Measurements from ENCODE around the gene RAB3D.
"Not testable (repeated sequence)": the region's sequence is repeated elsewhere in the genome, so short reads cannot be mapped to it uniquely, and the experiment has no call there.

Gene RAB3D

DNA sequence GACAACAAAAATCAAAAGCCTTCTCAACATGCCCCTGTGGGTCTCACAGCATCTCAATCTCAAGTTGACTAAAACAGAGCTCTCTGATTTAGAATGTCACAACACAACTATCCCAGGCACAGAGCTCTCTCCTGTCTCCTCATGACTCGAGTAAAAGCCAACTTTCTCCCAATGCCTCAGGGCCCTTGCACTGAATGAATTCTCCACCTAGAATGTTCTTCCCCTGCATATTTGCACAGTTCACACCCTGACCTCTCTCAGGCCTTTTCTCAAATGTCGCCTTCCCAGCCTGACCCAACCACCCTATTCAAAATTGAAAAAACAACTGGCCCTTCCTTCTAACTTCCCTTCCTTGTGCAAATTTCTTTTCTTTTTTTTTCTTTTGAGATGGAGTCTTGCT, 31.3 kb upstream of the RAB3D start:
- FAIRE-seq (no peak), DNase-seq (ENCODE audit: extremely low spot score, insufficient read length, low read depth) (no peak)

DNA sequence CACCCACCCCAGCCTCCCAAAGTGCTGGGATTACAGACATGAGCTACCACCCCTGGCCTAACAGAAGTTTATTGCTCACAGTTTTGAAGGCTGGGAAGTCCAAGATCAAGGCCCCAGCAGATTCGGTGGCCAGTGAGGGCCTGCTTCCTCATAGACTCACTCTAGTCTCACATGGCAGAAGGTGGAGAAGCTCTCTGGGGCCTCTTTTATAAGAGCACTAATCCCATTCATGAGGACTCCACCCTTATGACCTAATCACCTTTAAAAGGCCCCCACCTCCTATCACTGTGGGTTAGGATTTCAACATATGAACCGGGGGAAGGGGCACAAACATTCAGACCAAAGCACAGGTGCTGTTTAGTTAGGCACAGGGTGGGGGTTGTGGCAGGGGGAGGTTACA, 28.1 kb upstream of the RAB3D start:
- no peak for DNase-seq (ENCODE audit: extremely low spot score, insufficient read length, low read depth)
- FAIRE-seq, result no peak

DNA sequence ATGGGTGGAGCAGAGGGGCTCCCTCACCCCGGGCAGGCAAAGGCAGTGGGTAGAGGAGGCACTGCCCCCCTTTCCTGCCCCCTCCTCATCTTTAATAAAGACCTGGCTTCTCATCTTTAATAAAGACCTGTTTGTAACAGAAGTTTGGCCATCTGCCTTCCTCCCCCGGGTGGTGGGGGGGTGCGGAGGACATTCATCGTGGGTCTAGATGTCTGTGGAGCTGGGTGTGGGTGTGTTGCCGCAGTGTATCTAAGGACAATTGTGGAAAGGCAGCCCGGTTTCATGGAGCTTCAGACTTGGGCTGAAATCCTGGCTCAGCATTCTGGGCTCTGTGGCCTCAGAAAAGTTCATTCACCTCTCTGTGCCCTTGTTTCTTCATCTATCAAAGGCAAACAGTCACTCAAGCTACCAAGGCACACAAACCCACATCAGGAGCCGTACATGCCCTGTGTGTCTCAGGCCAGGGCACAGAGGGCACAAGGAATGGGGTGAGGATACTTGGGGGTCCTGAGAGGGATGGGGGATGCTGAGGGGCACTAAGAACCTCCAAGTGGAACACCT, 26.2 kb upstream of the RAB3D start:
- DNase-seq (ENCODE audit: extremely low spot score, insufficient read length, low read depth), result no peak

DNA sequence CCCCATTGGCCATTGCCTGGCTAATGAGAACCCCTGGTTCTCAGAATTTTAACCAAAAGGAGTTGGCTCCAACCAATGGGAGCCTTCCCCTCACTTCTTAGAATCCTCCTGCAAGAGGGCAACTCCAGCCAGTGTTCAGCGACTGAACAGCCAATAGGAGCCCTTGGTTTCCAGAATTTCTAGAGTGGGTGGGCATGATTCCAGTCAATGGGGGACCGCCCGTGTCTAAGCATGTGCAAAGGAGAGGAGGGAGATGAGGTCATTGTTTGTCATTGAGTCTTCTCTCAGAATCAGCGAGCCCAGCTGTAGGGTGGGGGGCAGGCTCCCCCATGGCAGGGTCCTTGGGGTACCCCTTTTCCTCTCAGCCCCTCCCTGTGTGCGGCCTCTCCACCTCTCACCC, 25.5 kb upstream of the RAB3D start:
- no peak for FAIRE-seq
- DNase-seq (ENCODE audit: extremely low spot score, insufficient read length, low read depth), result no peak

More for the DNA sequence above, 26.2 kb upstream of the RAB3D start:
- no peak for FAIRE-seq

DNA sequence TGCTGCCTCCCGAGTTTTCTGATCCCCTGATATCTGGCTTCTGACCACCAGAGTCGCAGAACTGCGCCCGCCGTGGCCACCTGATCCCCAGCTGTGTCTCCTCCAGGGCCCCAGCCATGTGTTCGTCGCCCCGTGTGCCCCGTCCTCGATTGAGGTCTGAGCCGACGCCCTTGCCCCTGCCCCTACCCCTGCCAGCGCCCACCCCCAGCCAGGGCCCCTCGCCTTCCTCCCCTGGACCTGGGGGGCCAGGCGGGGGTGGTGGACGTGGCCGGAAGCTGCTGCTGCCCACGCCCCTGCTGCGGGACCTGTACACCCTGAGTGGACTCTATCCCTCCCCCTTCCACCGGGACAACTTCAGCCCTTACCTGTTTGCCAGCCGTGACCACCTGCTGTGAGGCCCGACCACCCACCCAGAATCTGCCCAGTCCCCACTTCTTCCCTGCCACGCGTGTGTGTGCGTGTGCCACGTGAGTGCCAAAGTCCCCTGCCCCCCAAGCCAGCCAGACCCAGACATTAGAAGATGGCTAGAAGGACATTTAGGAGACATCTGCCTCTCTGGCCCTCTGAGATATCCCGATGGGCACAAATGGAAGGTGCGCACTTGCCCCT, 24.9 kb upstream of the RAB3D start:
- FAIRE-seq, result no peak
- no peak for DNase-seq (ENCODE audit: extremely low spot score, insufficient read length, low read depth)

DNA sequence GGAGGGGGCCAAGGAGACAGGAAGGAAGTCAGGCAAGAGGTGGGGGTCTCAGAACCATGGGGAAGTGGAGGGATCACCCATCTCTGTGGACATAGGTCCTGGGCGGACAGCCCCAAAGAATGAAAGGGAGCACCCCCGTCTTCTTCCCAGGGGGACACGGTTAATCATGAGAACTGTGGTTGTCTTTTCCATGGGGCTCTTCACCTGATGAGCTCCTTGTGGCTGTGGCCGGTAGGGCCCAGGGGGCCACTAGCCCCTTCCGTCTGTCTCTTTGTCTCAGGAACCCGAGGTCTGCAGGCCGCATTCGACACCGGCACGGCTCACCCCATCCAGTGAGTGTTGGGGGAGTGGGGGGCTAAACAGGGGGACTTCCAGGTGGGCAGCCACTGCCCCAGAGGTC, 24.4 kb upstream of the RAB3D start:
- DNase-seq (ENCODE audit: extremely low spot score, insufficient read length, low read depth), result no peak
- no peak for FAIRE-seq

DNA sequence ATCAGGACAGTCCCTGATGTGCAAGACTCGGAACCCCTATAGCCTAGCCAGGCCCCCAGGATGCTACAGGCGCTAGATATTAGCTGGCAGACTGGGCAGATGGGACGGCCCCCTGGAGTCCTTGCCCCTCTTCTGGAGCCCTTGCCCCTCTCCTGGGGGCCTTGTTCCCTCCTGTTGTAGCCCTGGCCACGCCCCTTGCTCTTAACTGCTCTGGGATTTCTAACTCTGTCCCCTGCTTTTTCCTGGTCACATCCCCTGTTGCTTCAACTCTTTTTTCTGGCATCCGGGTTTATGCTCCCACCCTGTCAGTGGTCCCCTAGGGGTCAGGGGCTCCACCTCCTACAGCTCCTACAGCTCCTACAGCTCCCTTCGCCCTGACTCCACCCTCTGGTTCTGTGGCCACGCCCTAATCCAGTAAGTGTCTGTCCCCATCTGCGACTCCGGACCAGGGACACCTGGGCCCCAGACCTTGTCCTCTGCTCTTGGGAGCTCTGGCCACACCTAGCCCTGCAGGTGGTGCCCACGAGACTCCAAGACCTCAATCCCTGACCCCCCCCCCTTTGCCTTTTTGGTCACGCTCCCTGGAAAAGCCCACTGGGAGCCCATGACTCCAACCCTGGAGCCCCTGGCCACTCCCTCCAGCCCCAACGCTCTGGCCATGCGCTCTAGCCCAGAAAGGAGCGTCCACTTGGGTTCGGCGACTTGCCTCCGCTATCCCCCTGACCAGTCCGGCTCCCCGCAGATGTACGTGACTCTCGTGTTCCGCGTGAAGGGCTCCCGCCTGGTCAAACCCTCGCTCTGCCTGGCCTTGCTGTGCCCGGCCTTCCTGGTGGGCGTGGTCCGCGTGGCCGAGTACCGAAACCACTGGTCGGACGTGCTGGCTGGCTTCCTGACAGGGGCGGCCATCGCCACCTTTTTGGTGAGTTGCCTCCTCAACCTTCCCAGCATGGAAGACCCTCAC, 22.6 kb upstream of the RAB3D start:
- FAIRE-seq, result no peak

DNA sequence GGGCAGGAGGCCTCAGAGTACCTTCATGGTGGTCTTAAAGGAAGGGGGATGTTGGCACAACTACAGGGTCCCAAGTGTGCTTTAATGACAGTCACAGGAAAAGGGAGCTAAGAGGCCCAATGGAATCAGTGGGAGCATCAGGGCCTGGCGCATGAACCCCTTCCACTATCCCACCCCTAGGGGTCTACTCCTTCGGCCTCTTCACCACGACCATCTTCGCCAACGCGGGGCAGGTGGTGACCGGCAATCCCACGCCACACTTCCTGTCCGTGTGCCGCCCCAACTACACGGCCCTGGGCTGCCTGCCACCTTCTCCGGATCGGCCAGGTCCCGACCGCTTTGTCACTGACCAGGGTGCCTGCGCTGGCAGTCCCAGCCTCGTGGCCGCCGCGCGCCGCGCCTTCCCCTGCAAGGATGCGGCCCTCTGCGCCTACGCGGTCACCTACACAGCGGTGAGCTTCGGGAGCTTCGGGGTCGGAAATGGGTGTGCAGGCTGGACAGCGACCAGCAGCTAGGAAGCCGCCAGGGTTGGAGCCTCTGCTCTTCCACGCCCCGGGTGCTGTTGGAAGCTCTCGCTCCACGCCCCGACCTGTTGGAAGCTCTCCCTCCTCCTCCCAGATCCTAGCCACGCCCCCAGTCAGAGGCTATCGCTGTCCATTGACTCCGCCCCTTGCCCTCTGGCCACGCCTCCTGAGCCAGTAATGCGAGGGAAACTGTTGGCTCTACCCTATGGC, 21.7 kb upstream of the RAB3D start:
- DNase-seq (ENCODE audit: extremely low spot score, insufficient read length, low read depth) (no peak), FAIRE-seq (no peak)

More for the DNA sequence above, 22.6 kb upstream of the RAB3D start:
- no peak for DNase-seq (ENCODE audit: extremely low spot score, insufficient read length, low read depth)

DNA sequence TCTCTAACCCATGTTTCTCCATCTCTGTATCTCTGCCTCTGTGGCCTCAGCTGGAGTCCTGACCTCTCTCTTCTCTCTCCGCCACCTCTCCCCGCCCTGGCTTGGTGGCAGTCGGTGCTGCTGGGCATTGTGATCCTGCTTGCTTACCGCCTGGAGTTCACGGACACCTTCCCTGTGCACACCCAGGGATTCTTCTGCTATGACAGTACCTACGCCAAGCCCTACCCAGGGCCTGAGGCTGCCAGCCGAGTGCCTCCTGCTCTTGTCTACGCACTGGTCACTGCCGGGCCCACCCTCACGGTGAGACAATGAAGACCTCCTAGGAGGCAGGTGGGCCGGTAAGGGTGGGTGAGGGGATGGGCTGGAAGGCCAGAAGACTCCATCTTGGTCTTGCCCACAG, 20.0 kb upstream of the RAB3D start:
- FAIRE-seq (no peak), DNase-seq (ENCODE audit: extremely low spot score, insufficient read length, low read depth) (no peak)

DNA sequence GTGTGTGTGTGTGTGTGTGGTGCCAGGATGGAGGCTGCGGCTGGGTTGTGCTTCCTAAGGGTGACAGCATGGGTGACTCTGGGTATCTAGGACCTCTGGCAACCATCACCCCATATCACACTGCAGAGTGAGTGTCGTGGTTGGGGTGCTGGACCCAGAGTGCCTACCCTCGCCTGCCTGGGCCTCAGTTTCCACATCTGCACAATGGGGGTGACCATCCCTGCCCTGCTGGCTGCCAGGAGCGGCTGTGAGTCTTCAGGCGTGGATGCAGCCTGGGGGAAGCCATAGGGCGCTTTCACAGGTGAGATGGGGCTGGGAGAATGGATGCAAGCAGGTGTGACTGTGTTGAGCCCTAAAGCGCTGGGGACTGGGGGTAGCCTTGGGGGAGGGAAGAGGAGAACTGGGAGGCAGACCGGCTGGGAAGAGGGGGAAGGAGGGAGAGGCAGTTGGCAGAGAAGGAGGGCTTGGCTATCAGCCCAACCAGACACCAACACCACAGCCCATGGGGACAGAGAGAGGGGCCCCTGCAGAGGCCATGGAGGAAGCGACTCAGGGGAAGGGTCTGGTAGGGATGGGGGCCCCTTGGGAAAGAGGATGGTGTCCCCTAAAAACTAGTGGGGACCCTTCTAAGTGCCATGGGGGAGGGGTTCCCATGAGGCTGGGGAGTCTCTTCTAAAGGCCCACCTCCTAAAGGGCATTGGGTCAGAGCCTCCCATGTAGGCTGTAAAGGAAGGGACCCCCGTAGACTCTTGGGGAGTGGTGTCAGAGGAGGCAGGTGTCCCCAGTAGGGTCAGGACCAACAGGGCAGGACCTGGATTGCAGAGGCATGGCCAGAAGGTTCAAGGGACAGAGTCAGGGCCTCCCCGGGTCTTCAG, 17.5 kb upstream of the RAB3D start:
- DNase-seq (ENCODE audit: extremely low spot score, insufficient read length, low read depth), result no peak

DNA sequence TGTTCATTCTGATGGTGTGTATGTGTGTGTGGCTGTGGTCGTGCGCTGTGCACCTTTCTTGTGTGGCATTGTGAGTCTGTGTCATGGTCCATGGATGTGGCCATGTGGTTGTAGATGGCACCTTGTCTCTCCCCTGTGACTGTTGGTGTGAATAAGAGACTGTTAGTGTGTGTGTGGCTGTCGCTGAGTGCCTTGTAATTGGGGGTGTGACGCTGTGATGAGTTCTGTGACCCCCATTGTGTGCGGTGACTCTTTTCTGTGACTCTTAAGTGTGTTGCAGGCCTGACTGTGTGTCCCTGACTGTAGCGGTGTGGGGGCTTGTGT, 16.6 kb upstream of the RAB3D start:
- no peak for DNase-seq (ENCODE audit: extremely low spot score, insufficient read length, low read depth)
- FAIRE-seq, result no peak

More for the DNA sequence above, 17.5 kb upstream of the RAB3D start:
- FAIRE-seq, result no peak

DNA sequence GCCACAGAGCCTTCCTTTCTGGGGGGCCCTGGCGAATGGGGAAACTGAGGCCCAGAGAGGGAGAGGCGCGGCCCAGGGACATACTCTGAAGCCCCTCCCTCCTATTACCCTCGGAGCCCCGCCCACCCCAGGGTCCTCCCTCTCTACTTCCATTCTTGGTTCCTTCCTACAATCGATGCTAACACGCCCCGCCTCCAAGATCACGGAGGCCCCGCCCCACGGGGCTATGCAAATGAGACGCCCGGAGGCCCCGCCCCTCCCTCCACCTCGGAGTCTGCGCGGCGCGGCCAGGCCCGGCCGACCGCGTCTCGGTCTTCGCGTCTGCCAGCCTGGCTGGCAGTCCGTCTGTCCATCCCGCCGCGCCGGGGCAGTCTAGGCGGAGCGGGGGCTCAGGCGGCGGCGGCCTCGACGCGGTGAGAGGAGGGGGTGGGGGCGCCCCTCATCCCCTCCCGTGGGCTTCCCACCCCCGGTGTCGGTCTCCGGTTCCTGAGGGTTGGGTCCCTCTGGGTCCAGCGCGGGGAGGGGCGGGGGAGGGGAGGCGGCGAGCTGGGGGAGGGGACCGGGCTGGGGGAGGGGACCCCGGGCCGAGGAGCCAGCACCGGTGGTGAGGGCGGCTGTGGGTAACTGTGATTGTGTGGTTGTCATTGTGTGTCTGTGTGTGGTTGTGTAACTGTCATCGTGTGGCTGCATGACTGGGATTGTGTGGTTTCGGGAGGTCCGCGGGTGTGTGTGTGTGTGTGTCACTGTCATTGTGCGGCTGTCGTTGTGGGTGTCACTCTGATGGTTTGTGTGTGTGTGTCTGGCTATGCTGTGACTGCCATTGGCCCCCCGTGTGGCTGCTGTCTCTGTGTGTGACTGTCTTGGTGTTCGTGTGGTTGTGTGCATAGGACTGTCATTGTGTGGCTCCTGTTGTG, 16.0 kb upstream of the RAB3D start, which contains the start of gene PLPPR2:
PLPPR2 (plus strand) TSS at position 273 of the 914 bp plus-strand sequence. CDS start 2,242 bp downstream, outside the sequence.
- DNase-seq (ENCODE audit: extremely low spot score, insufficient read length, low read depth) (peak; percentile 80), FAIRE-seq (peak; percentile 66)

DNA sequence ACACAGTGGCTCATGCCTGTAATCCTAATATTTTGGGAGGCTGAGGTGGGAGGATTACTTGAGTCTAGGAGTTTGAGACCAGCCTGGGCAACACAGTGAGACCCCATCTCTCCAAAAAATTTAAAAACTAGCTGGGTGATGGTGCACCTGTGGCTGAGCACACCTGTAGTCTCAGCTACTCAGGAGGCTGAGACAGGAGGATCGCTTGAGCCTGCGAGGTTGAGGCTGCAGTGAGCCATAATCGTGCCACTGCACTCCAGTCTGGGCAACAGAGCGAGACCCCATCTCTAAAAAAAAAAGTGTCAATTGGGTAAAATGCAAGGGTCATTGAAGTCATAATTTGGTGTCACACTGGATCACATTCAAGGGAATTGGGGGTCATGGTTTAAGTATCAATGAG, 14.6 kb upstream of the RAB3D start:
- FAIRE-seq; DNase-seq (ENCODE audit: extremely low spot score, insufficient read length, low read depth): not testable (repeated sequence)

DNA sequence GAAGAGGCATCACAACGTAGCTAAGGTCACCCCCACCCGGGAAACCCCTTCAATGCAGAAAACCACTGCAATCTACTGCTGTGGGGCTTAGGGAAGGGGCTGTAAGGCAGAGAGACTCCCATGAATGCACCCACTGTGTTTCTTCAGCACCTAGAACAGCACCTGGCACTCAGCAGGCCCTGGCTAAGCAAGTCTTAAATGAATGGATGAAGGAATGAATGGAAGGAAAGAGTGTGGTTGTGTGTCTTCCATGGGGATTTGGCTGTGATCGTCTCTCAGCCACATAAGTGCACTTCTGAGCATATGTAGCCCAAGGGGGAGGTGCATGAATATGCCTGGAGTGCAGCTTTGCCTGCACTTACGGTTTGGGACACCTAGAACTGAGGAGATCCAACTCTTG, 9.7 kb upstream of the RAB3D start:
- no peak for FAIRE-seq
- DNase-seq (ENCODE audit: extremely low spot score, insufficient read length, low read depth), result no peak

DNA sequence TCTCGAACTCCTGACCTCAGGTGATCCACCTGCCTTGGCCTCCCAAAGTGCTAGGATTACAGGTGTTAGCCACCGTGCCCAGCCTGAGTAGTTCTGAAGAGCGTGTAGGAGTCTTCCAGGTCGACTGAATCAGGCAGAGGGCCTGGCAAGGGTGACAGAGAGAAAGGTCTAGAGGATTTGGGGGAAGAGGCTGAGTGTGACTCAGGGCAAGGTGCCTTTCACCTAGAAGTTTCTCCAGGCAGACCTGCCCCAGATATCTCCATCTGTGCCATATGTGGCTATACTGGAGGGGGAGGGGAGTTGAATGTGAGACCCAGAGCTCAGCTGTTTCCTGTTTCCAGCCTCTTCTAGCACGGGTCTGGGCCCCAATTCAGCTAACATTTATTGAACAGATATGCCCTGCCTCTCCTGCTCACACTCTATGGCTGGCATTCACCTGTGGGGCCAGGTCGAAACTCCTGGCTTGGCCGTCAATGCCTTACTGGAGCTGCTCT, 8.1 kb upstream of the RAB3D start:
- DNase-seq (ENCODE audit: extremely low spot score, insufficient read length, low read depth), result no peak
- FAIRE-seq, result no peak

DNA sequence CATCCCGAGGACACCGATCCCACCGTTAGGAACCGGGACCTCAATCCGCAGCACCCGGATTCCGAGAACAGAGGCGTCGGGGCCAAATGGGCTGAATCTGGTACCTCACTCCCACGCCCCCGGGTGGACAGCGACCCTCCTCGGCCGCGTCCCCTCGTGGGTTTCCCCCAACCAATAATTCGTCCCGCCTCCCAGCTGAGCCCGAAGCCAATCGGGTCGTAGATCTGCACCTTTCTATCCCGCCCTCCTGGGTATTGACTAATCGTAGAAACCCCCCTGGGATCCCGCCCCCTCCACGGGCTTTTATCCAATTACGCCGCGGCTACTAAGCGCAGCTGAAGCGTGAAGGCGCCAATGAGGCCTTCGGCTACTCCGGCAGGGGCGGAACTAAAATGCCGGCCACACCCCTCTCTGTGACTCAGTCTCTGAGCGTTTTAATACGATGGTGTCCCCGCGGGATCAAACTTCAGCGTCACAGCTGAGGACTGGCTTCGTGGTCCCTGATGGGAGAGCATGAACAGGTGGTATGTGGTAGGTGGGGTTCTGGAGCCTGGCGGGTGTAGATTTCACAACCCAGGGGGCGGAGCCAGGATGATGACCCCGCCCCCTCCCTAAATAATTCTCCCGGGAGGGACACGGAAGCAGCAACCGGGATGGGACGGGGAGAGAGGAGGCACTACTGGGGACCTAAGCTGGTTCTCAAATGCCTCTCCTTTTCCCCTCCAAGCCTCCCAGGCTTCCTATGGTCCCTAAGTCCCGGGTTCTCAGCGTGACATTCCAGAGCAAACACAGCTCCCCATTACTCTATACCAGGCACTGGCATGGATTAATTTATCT, 6.9 kb upstream of the RAB3D start, which contains the start of the genes CCDC159 and TMEM205:
CCDC159 (plus strand) TSS at position 416 of the 837 bp plus-strand sequence; CDS start at position 504, 88 bp downstream.
TMEM205 (minus strand) TSS at position 165 of the 837 bp plus-strand sequence. CDS start 649 bp downstream, outside the sequence.
- DNase-seq (ENCODE audit: extremely low spot score, insufficient read length, low read depth) (peak; percentile 94), FAIRE-seq (peak; percentile 99)

DNA sequence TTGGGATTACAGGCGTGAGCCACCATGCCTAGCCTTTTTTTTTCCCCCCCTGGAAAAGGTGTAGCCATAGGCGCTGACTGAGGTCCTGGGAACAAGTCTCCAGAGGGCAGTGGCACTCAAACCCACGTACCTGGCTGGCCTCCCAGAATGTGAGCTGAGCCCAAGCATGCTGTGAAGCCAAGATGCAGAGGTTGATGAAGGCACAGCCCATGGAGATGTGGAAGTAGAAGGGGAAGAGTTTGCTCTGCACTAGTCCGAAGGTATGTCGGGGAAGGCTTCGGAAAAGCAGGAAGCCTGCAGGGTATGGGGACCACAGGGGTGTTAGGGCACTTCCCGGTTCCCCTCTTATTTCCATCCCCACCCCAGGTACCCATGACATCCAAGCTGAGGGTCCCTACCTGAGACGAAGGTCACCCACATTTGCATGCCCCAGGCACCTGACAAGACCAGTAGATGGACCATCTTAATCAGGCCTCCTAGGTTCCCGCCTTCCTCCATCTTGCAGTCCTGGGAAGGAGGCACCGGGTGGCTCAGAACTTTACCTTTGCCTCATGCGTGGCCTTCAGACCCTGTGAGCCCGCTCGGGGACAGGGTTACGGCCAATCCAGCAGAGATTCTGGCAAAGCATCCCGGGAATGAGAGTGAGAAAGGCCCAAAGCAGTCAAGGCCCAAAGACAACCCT, 5.8 kb upstream of the RAB3D start:
- no peak for DNase-seq (ENCODE audit: extremely low spot score, insufficient read length, low read depth)
- no peak for FAIRE-seq
